Right lobe of liver (tissue), 6 donors: Measurements from ENCODE around the gene CIAO2B. TPM values are rescaled to one million over a fixed set of nuclear protein-coding genes. Genes with fewer than 3 reads are reported as not detected.
"Not testable (repeated sequence)": the region's sequence is repeated elsewhere in the genome, so short reads cannot be mapped to it uniquely, and the experiment has no call there.

Source experiments
- ATAC-seq, 4 donors: fragments of 200-7000 bp; cut with Tn5 transposase; one replicate each; pipeline ENCODE4 v1.9.1; 2020; ENCODE audit warnings: mild to moderate bottlenecking in 4 of 4, moderate library complexity in 4 of 4
- DNase-seq, 3 donors: peaks; one replicate each; pipeline ENCODE4 v3.0.0-alpha.2; 2020
- H3K27ac ChIP-seq, 3 donors: fragments of 200-600 bp; one replicate each; pipeline ENCODE4 v1.8.0; 2022
- H3K27me3 ChIP-seq, 2 donors: fragments of 200-600 bp; one replicate each; pipeline ENCODE4 v1.8.0; 2022
- H3K36me3 ChIP-seq, 4 donors: fragments of 200-600 bp; sonication (generic) in 1 of 4; one replicate each; pipeline versions ENCODE4 v1.5.1 to v1.8.0; 2017 to 2022; ENCODE audit warnings: control low read depth in 1 of 4
- H3K4me1 ChIP-seq, 4 donors: fragments of 200-600 bp; sonication (generic) in 1 of 4; one replicate each; pipeline versions ENCODE4 v1.5.1 to v1.8.0; 2017 to 2022; ENCODE audit warnings: control low read depth in 1 of 4
- H3K4me3 ChIP-seq, 3 donors: fragments of 200-600 bp; one replicate each; pipeline ENCODE4 v1.8.0; 2022
- H3K9me3 ChIP-seq, 4 donors: fragments of 200-600 bp; sonication (generic) in 1 of 4; one replicate each; pipeline versions ENCODE4 v1.5.1 to v1.8.0; 2017 to 2022; ENCODE audit warnings: control low read depth in 1 of 4
- CTCF ChIP-seq, 4 donors: fragments of 200-600 bp in 3 of 4; fragments of 450-650 bp in 1 of 4; IDR thresholded peaks; one replicate each; pipeline versions ENCODE4 v1.5.1 to v1.8.0; 2016 to 2022; ENCODE audit warnings: antibody characterized with exemption in 4 of 4, mild to moderate bottlenecking in 2 of 4
- POLR2A ChIP-seq: fragments of 450-650 bp; IDR thresholded peaks from one replicate; pipeline ENCODE4 v1.6.1; 2017; ENCODE audit warnings: antibody characterized with exemption, mild to moderate bottlenecking
- WGBS: methylation state at CpG from one replicate; pipeline ENCODE4 v1.1.6; 2018; ENCODE audit warnings: low coverage, low lambda C conversion rate; ENCODE audit not compliant: insufficient coverage; ENCODE audit errors: missing lambda C conversion rate; 5-methylcytosine and 5-hydroxymethylcytosine counted together
- intact Hi-C, 2 donors: fragments of 100-400 bp; cut with DNase I; formaldehyde crosslinking; loops; one replicate each; pipeline versions ENCODE4 v1.11.2 to v1.14.1; 2022
- total RNA-seq, 6 experiments: library from RNA; depleted of rRNA in 2 of 6; stranded (reverse); fragments of >200 nt in 2 of 6; fragmentation: NEBNext Ultra II Directional in 3 of 6; extraction: Animal tissue kit (Norgen Biotek cat#: 25700) in 3 of 6; gene quantifications; one replicate each; pipeline versions ENCODE4 v1.1.0 to v1.2.4, GENCODE V29; 2016 to 2023
- donor health status: DM: no; HTN: yes; CAD: no.
- donor health status: DM: no; HTN: no; CAD: no.
- donor health status: DM: no; HTN: no; CAD: no.
- donor health status: DM: no; HTN: yes; CAD: no.
- donor health status: DM: no; HTN: yes; CAD: no.

CIAO2B gene
- total RNA-seq, 6 experiments from 2014 or later: 40.6 to 111 (median 47.4) TPM

GRCh38 chr16:66899945-66900710 is 34.1 kb downstream of the CIAO2B start:
- intact Hi-C loops: loop anchor here in 1 of 2 donors (5.0 kb wide), 1 partner anchor 42 kb away; no protein-coding TSS in a partner anchor
- ATAC-seq (peak; percentile 7 to 60 (median 22)), DNase-seq (peak in 2 of 3 donors; percentile 61 to 64)
- TF ChIP-seq POLR2A (no peak), CTCF (IDR thresholded peaks at IDR 0.05) (no peak)
- Histone ChIP-seq H3K27ac (peak overlapping the region; percentile 37 to 66 (median 64)), H3K27me3 (no peaks in the 10 kb centered on the region), H3K36me3 (no peaks in the 10 kb centered on the region), H3K4me3 (no peak overlapping the region), H3K4me1 (peaks cover 0 to 19% (median 8%) of the 10 kb centered on the region in 4 donors), H3K9me3 (no peaks in the 10 kb centered on the region)
- WGBS: 37% methylated on average over 7 of the region's 9 CpGs

- whole genome bisulfite sequencing: 36% methylated on average over 2 of the region's 6 CpGs
Observed at GRCh38 chr16:66899310-66899944, 34.8 kb downstream of the CIAO2B start.

GRCh38 chr16:66898933-66899309 is 35.3 kb downstream of the CIAO2B start:
- intact Hi-C loops: loop anchor here in 1 of 2 donors (5.0 kb wide), 1 partner anchor 43 kb away; no protein-coding TSS in a partner anchor
- H3K9me3 ChIP-seq: no peaks in the 10 kb centered on the region
- DNase-seq (no peak), ATAC-seq (no peak)
- TF ChIP-seq CTCF (IDR thresholded peaks at IDR 0.05): no peak
- no peak for TF ChIP-seq POLR2A
- 0% methylated on average over 2 of the region's 2 CpGs for WGBS
- H3K27ac ChIP-seq: peak overlapping the region in 2 of 3 donors; percentile 64 to 66
- no peak overlapping the region for H3K4me3 ChIP-seq
- no peaks in the 10 kb centered on the region for H3K36me3 ChIP-seq
- peaks cover 0 to 19% (median 8%) of the 10 kb centered on the region in 4 donors for H3K4me1 ChIP-seq
- H3K27me3 ChIP-seq: no peaks in the 10 kb centered on the region

More at GRCh38 chr16:66899310-66899944, 34.8 kb downstream of the CIAO2B start:
- ATAC-seq (peak; percentile 63 to 87 (median 74)), DNase-seq (peak; percentile 46 to 83 (median 82))
- Histone ChIP-seq H3K9me3 (no peaks in the 10 kb centered on the region), H3K4me3 (no peak overlapping the region), H3K27me3 (no peaks in the 10 kb centered on the region), H3K4me1 (peaks cover 0 to 19% (median 8%) of the 10 kb centered on the region in 4 donors), H3K36me3 (no peaks in the 10 kb centered on the region), H3K27ac (peak overlapping the region; percentile 37 to 66 (median 64))
- TF ChIP-seq CTCF (IDR thresholded peaks at IDR 0.05) (no peak), POLR2A (no peak)
- intact Hi-C loops: loop anchor here in 1 of 2 donors (5.0 kb wide), 1 partner anchor 43 kb away; no protein-coding TSS in a partner anchor

- peak in 2 of 3 donors; percentile 21 to 53 for DNase-seq
- TF ChIP-seq POLR2A (no peak), CTCF (IDR thresholded peaks at IDR 0.05) (no peak)
- 55% methylated on average over 3 of the region's 3 CpGs for whole genome bisulfite sequencing
- peak in 1 of 4 donors; percentile 12 for ATAC-seq
- peaks cover 0 to 19% (median 8%) of the 10 kb centered on the region in 4 donors for H3K4me1 ChIP-seq
- H3K27ac ChIP-seq: no peak overlapping the region
- H3K27me3 ChIP-seq: no peaks in the 10 kb centered on the region
- H3K9me3 ChIP-seq: no peaks in the 10 kb centered on the region
- intact Hi-C loops: loop anchor here in 1 of 2 donors (5.0 kb wide), 1 partner anchor 44 kb away; no protein-coding TSS in a partner anchor
- no peaks in the 10 kb centered on the region for H3K36me3 ChIP-seq
- no peak overlapping the region for H3K4me3 ChIP-seq
Observed at GRCh38 chr16:66898207-66898606, 36.0 kb downstream of the CIAO2B start.

- intact Hi-C loops: loop anchor here in 1 of 2 donors (5.0 kb wide), 1 partner anchor 46 kb away; no protein-coding TSS in a partner anchor
- H3K36me3 ChIP-seq, ATAC-seq, H3K4me3 ChIP-seq, H3K27ac ChIP-seq, H3K27me3 ChIP-seq, H3K9me3 ChIP-seq: not testable (repeated sequence)
- 57% methylated on average over 5 of the region's 5 CpGs for WGBS
- H3K4me1 ChIP-seq: peaks cover 0 to 19% (median 8%) of the 10 kb centered on the region in 4 donors
- DNase-seq: peak in 1 of 3 donors; percentile 5
Observed at GRCh38 chr16:66896682-66897081, 37.5 kb downstream of the CIAO2B start.
